A549 (cell line): Measurements from ENCODE around the gene DCTN3. TPM values are rescaled to one million over a fixed set of nuclear protein-coding genes. Genes with fewer than 3 reads are reported as not detected.

Experiments
- ATAC-seq, 2 experiments: fragments of 200-7000 bp in 1 of 2; fragments of >200 bp in 1 of 2; cut with Nextera tagmentation in 1 of 2; cut with Tn5 transposase in 1 of 2; 3 replicates each; pipeline versions ENCODE4 v1.8.0 to v1.9.1; 2018 to 2020; ENCODE audit warnings: mild to moderate bottlenecking in 1 of 2, moderate library complexity in 1 of 2
- CTCF ChIA-PET: fragments of 300-600 bp; sonication (Branson Sonifier 250); formaldehyde crosslinking; extraction: SDS; loops from one replicate; lab custom pipeline; 2021; ENCODE audit warnings: antibody characterized with exemption, inconsistent platforms; lab: Yijun Ruan, JAX
- POLR2A ChIA-PET: fragments of 350-600 bp; formaldehyde crosslinking; extraction: SDS; loops from one replicate; lab custom pipeline; 2021; ENCODE audit warnings: antibody characterized with exemption, inconsistent platforms; lab: Yijun Ruan, JAX
- DNase-seq, 2 experiments: peaks; one replicate each; pipeline versions ENCODE4 v3.0.0 to v3.0.0-alpha.2; 2011 to 2016; ENCODE audit warnings: low read depth in 1 of 2, low spot score in 1 of 2
- FAIRE-seq: peaks from 2 replicates; lab custom pipeline; 2011; peaks lifted over from hg19 to GRCh38; lab: Jason Lieb, UNC
- H3K27ac ChIP-seq, 2 experiments: fragments of >200 bp; sonication (Bioruptor Twin); formaldehyde crosslinking; 3 replicates each; pipeline ENCODE4 v1.5.1; 2016 to 2017
- H3K4me1 ChIP-seq: fragments of >200 bp; sonication (Bioruptor Twin); formaldehyde crosslinking; 3 replicates; pipeline ENCODE4 v1.6.1; 2016
- H3K4me2 ChIP-seq: fragments of >200 bp; sonication (Bioruptor Twin); formaldehyde crosslinking; 3 replicates; pipeline ENCODE4 v1.6.1; 2016
- H3K4me3 ChIP-seq: fragments of >200 bp; sonication (Bioruptor Twin); formaldehyde crosslinking; 3 replicates; pipeline ENCODE4 v1.5.1; 2016
- H3K9me3 ChIP-seq: fragments of >200 bp; sonication (Bioruptor Twin); formaldehyde crosslinking; 3 replicates; pipeline ENCODE4 v1.6.1; 2016
- BHLHE40 ChIP-seq: IDR thresholded peaks from 2 replicates; pipeline ENCODE4 v1.6.1; 2012; ENCODE audit warnings: low read depth, low read length, inconsistent platforms
- CHD4 ChIP-seq: fragments of 200-600 bp; sonication (generic); IDR thresholded peaks from 2 replicates; pipeline ENCODE4 v1.6.1; 2016; ENCODE audit warnings: antibody characterized with exemption, mild to moderate bottlenecking, borderline replicate concordance
- EHF ChIP-seq: fragments of 250-450 bp; sonication (Bioruptor Pico); IDR thresholded peaks from 2 replicates; pipeline ENCODE4 v1.5.0; 2020; ENCODE audit warnings: mild to moderate bottlenecking
- EHMT2 ChIP-seq: fragments of 200-600 bp; sonication (generic); IDR thresholded peaks from 2 replicates; pipeline ENCODE4 v1.6.1; 2016; ENCODE audit warnings: antibody characterized with exemption, low read depth, mild to moderate bottlenecking, moderate library complexity
- FOSB ChIP-seq: fragments of 250-450 bp; sonication (Bioruptor Pico); IDR thresholded peaks from 2 replicates; pipeline ENCODE4 v1.5.0; 2020; ENCODE audit warnings: mild to moderate bottlenecking, moderate library complexity
- FOSL2 ChIP-seq, 2 experiments: fragments of 450-650 bp in 1 of 2; fragments of >200 bp in 1 of 2; sonication (Bioruptor Twin) in 1 of 2; formaldehyde crosslinking; IDR thresholded peaks; 2 replicates each; pipeline versions ENCODE4 v1.5.0 to v1.6.1; 2016 to 2020; ENCODE audit warnings: mild to moderate bottlenecking in 1 of 2, moderate library complexity in 1 of 2
- HOXA7 ChIP-seq: fragments of 250-450 bp; sonication (Bioruptor Pico); IDR thresholded peaks from 2 replicates; pipeline ENCODE4 v1.5.0; 2020; ENCODE audit warnings: mild to moderate bottlenecking, moderate library complexity
- JUN ChIP-seq, 2 experiments: fragments of >200 bp; sonication (Bioruptor Twin); formaldehyde crosslinking; IDR thresholded peaks; 2 replicates in 1 of 2; 3 replicates in 1 of 2; pipeline ENCODE4 v1.6.1; 2016 to 2017
- NFE2L2 ChIP-seq: fragments of 150-350 bp; conservative IDR thresholded peaks from 2 replicates; pipeline ENCODE4 v1.6.1; 2014; ENCODE audit warnings: low read length
- NR3C1 ChIP-seq: fragments of >200 bp; sonication (Bioruptor Twin); formaldehyde crosslinking; IDR thresholded peaks from 3 replicates; pipeline ENCODE4 v1.6.1; 2017
- POLR2AphosphoS2 ChIP-seq: conservative IDR thresholded peaks from 2 replicates; pipeline ENCODE4 v1.6.1; 2012; ENCODE audit warnings: low read length, improper control_type of control experiment, inconsistent platforms
- RAD21 ChIP-seq, 2 experiments: fragments of >200 bp in 1 of 2; sonication (Bioruptor Twin) in 1 of 2; formaldehyde crosslinking in 1 of 2; IDR thresholded peaks in 1 of 2; conservative IDR thresholded peaks in 1 of 2; 2 replicates in 1 of 2; 3 replicates in 1 of 2; pipeline ENCODE4 v1.6.1; 2012 to 2018; ENCODE audit warnings: inconsistent platforms in 1 of 2
- RARB ChIP-seq: fragments of 250-450 bp; sonication (Bioruptor Pico); IDR thresholded peaks from 2 replicates; pipeline ENCODE4 v1.8.0; 2021; ENCODE audit warnings: mild to moderate bottlenecking, moderate library complexity
- RCOR1 ChIP-seq: fragments of 150-350 bp; IDR thresholded peaks from 2 replicates; pipeline ENCODE4 v1.6.1; 2014; ENCODE audit warnings: antibody characterized with exemption, low read length, low read depth
- RNF2 ChIP-seq: fragments of 200-600 bp; sonication (generic); IDR thresholded peaks from 2 replicates; pipeline ENCODE4 v1.6.1; 2016; ENCODE audit warnings: low read depth, mild to moderate bottlenecking, antibody characterized with exemption, moderate library complexity, borderline replicate concordance
- SMC3 ChIP-seq: fragments of >200 bp; sonication (Bioruptor Twin); formaldehyde crosslinking; IDR thresholded peaks from 3 replicates; pipeline ENCODE4 v1.6.1; 2018; ENCODE audit warnings: inconsistent platforms
- ZFP36 ChIP-seq: fragments of 450-650 bp; IDR thresholded peaks from 2 replicates; pipeline ENCODE4 v1.6.1; 2014; ENCODE audit warnings: borderline replicate concordance; ENCODE audit not compliant: partially characterized antibody
- WGBS: methylation state at CpG from one replicate; pipeline ENCODE4 v1.1.6; 2017; ENCODE audit errors: missing lambda C conversion rate; 5-methylcytosine and 5-hydroxymethylcytosine counted together
- polyA plus RNA-seq, 4 experiments: library from polyadenylated mRNA; depleted of rRNA in 3 of 4; stranded (reverse); fragments of >200 nt; fragmentation: RNase III in 1 of 4; extraction: RNeasy Plus Mini Kit Qiagen cat#74134 plus additional on column Dnase treatment in 1 of 4; gene quantifications; 2 replicates in 3 of 4; 3 replicates in 1 of 4; pipeline ENCODE4 v1.2.3, GENCODE V29; 2011 to 2017
- TF ChIP-seq, protein P1 (sequence below): fragments of 200-600 bp; sonication (generic); IDR thresholded peaks from 2 replicates; pipeline ENCODE4 v1.6.1; 2016; ENCODE audit warnings: antibody characterized with exemption, mild to moderate bottlenecking, moderate library complexity
- TF ChIP-seq, protein P2 (sequence below): fragments of >200 bp; sonication (Bioruptor Twin); formaldehyde crosslinking; IDR thresholded peaks from 3 replicates; pipeline ENCODE4 v1.5.1; 2016
- TF ChIP-seq, protein P3 (sequence below): fragments of 250-450 bp; sonication (Bioruptor Pico); IDR thresholded peaks from 2 replicates; pipeline ENCODE4 v1.5.0; 2020; ENCODE audit warnings: low read depth, mild to moderate bottlenecking, moderate library complexity
- TF ChIP-seq, protein P4 (sequence below): fragments of >200 bp; sonication (Bioruptor Twin); formaldehyde crosslinking; IDR thresholded peaks from 3 replicates; pipeline ENCODE4 v1.6.1; 2016
- TF ChIP-seq, protein P5 (sequence below): fragments of 250-450 bp; sonication (Bioruptor Pico); IDR thresholded peaks from 2 replicates; pipeline ENCODE4 v1.5.0; 2021; ENCODE audit warnings: mild to moderate bottlenecking, moderate library complexity, borderline replicate concordance

The DCTN3 gene
- polyA plus RNA-seq, 2 of the 4 experiments (the other 2 are of a cell fraction) = 74.3 to 92.9 TPM

DNA sequence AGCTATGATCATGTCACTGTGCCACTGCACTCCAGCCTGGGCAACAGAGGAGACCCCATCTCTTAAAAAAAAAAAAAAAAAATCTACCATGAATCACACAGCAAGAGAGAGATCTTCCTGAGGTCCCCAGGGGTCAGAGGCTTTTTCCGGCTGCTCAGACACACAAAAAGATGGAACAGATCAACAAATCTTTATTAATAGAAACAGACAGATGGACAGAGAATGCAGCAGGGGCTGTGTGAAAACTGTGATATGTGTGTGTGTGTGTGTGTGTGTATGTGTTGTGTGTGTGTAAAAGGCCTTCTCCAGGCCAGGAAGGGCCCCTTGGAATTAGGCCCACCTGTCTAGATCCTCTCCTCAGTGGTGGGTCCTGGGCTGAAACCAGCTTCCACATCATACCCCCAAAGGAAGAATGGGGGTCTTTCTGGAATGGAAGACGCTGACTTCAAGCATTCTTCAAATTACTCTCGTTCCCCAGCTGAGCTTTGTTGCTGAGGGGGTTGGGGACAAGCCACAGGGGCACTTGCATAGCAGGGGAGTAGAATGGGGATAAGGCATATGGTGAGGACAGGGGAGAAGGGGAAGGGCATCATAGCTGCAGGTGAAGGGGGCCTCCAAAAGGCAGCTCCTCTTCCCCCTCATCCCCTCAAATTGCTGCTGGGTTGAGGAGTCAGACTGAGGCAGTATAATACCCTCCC is 14.4 kb upstream of the DCTN3 start (continued):
- TF ChIP-seq, protein P1, sequence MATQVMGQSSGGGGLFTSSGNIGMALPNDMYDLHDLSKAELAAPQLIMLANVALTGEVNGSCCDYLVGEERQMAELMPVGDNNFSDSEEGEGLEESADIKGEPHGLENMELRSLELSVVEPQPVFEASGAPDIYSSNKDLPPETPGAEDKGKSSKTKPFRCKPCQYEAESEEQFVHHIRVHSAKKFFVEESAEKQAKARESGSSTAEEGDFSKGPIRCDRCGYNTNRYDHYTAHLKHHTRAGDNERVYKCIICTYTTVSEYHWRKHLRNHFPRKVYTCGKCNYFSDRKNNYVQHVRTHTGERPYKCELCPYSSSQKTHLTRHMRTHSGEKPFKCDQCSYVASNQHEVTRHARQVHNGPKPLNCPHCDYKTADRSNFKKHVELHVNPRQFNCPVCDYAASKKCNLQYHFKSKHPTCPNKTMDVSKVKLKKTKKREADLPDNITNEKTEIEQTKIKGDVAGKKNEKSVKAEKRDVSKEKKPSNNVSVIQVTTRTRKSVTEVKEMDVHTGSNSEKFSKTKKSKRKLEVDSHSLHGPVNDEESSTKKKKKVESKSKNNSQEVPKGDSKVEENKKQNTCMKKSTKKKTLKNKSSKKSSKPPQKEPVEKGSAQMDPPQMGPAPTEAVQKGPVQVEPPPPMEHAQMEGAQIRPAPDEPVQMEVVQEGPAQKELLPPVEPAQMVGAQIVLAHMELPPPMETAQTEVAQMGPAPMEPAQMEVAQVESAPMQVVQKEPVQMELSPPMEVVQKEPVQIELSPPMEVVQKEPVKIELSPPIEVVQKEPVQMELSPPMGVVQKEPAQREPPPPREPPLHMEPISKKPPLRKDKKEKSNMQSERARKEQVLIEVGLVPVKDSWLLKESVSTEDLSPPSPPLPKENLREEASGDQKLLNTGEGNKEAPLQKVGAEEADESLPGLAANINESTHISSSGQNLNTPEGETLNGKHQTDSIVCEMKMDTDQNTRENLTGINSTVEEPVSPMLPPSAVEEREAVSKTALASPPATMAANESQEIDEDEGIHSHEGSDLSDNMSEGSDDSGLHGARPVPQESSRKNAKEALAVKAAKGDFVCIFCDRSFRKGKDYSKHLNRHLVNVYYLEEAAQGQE = no peak
- TF ChIP-seq RARB (no peak), FOSB (CRISPR knock-in tag) (no peak), NR3C1 (no peak)

DNA sequence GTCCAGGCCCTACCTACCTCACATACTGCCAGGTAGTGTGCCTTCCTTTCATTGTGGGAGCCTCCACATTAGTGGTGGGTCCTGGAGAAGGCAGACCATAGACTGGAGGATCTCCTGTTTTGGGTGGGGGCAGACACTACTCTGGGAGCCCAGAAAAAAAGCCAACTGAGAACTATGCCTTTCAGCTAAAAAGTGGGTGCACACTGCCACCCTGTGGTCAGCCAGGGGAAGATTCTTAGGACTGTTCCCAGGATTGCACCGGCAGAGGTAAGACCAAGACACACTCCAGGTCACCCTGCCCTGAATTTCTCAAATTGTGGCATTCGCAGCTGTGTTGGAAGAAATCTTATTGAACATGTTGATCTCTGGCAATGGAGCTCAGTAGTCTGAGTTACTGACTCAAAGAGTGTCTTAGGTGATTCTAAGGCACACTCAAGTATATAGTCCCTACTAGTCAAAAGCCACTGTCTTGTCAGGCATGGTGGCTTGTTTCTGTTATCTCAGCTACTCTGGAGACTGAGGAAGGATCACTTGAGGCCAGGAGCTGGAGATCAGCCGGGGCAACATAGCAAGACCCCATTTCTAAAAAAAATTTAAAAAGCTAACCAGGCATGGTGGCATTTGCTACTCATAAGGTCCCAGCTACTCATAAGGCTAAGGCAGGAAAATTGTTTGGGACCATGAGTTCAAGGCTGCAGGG is 13.7 kb upstream of the DCTN3 start:
- Histone ChIP-seq H3K27ac (no peak overlapping the region), H3K9me3 (no peaks in the 10 kb centered on the region), H3K4me2 (no peak overlapping the region)
- ChIA-PET POLR2A (interaction anchor here (1.0 to 1.3 kb wide), 3 partner anchors 14 to 22 kb away, joined by 3 to 12 read pairs (median 4); partner anchors contain the start of genes DCTN3 and RPP25L), CTCF (interaction anchor here (0.5 to 22.6 kb wide), 34 partner anchors 10 to 489 kb away, joined by 3 to 429 read pairs (median 6); partner anchors contain the start of genes CCL27, DCTN3, GALT and IL11RA)
- FAIRE-seq = no peak
- WGBS = 3% methylated on average over 3 of the region's 3 CpGs
- peak; percentile 38 to 64; a peak in 5 of 6 replicates for ATAC-seq
- TF ChIP-seq, protein P2, sequence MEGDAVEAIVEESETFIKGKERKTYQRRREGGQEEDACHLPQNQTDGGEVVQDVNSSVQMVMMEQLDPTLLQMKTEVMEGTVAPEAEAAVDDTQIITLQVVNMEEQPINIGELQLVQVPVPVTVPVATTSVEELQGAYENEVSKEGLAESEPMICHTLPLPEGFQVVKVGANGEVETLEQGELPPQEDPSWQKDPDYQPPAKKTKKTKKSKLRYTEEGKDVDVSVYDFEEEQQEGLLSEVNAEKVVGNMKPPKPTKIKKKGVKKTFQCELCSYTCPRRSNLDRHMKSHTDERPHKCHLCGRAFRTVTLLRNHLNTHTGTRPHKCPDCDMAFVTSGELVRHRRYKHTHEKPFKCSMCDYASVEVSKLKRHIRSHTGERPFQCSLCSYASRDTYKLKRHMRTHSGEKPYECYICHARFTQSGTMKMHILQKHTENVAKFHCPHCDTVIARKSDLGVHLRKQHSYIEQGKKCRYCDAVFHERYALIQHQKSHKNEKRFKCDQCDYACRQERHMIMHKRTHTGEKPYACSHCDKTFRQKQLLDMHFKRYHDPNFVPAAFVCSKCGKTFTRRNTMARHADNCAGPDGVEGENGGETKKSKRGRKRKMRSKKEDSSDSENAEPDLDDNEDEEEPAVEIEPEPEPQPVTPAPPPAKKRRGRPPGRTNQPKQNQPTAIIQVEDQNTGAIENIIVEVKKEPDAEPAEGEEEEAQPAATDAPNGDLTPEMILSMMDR = peak; percentile 88
- TF ChIP-seq RAD21 (conservative IDR thresholded peaks at IDR 0.05 in 1 of 2, IDR thresholded peaks at IDR 0.05 in 1 of 2) (peak; percentile 73 to 75), SMC3 (peak; percentile 45; the same call in 1 of the 3 replicates), RCOR1 (no peak), EHF (no peak), HOXA7 (CRISPR knock-in tag) (no peak), RNF2 (no peak)
- TF ChIP-seq, protein P3, sequence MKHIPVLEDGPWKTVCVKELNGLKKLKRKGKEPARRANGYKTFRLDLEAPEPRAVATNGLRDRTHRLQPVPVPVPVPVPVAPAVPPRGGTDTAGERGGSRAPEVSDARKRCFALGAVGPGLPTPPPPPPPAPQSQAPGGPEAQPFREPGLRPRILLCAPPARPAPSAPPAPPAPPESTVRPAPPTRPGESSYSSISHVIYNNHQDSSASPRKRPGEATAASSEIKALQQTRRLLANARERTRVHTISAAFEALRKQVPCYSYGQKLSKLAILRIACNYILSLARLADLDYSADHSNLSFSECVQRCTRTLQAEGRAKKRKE (CRISPR knock-in tag) = no peak
- TF ChIP-seq, all 56 proteins: peak for 3
- peak; percentile 69 to 85 for DNase-seq
- H3K4me3 ChIP-seq = no peak overlapping the region
- H3K4me1 ChIP-seq = peaks cover 32% of the 10 kb centered on the region; the same call in 2 of the 3 replicates

DNA sequence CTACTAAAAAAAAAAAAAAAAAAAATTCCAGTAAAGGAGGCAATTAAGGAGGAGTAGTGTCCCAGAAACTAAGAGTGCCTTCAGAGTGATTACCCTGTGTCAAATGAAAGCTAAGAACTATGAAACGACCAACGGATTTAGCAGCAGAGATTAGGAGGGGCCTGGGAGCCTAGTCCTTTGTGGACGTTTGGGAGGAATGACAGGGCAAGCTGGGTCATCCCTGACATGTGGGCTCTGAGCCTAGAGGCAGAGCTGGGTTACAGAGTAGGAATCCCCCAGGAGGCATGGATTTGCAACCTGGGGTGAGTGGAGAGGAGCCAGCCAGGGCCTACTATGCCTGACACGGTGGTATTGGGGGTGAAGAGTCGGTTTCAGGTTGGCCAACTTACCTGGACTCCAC is 12.9 kb upstream of the DCTN3 start:
- no peak overlapping the region for H3K4me2 ChIP-seq
- no peak for DNase-seq
- CTCF ChIA-PET = interaction anchor here (0.9 to 22.6 kb wide), 23 partner anchors 10 to 230 kb away, joined by 3 to 429 read pairs (median 7); partner anchors contain the start of genes CCL27, DCTN3, GALT and IL11RA
- POLR2A ChIA-PET = interaction anchor here (0.7 to 1.3 kb wide), 4 partner anchors 13 to 298 kb away, joined by 3 to 12 read pairs (median 4); partner anchors contain the start of genes DCTN3 and RPP25L
- peaks cover 28% of the 10 kb centered on the region; the same call in 2 of the 3 replicates for H3K4me1 ChIP-seq
- H3K27ac ChIP-seq = no peak overlapping the region
- H3K9me3 ChIP-seq = no peaks in the 10 kb centered on the region
- ATAC-seq = no peak
- no peak overlapping the region for H3K4me3 ChIP-seq
- WGBS = 84% methylated on average over 5 of the region's 5 CpGs
- no peak for FAIRE-seq
- TF ChIP-seq NFE2L2 = no peak
- TF ChIP-seq, protein P4, sequence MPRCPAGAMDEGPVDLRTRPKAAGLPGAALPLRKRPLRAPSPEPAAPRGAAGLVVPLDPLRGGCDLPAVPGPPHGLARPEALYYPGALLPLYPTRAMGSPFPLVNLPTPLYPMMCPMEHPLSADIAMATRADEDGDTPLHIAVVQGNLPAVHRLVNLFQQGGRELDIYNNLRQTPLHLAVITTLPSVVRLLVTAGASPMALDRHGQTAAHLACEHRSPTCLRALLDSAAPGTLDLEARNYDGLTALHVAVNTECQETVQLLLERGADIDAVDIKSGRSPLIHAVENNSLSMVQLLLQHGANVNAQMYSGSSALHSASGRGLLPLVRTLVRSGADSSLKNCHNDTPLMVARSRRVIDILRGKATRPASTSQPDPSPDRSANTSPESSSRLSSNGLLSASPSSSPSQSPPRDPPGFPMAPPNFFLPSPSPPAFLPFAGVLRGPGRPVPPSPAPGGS = no peak
- no peak for TF ChIP-seq EHF
- no peak for TF ChIP-seq CHD4
- TF ChIP-seq, protein P5, sequence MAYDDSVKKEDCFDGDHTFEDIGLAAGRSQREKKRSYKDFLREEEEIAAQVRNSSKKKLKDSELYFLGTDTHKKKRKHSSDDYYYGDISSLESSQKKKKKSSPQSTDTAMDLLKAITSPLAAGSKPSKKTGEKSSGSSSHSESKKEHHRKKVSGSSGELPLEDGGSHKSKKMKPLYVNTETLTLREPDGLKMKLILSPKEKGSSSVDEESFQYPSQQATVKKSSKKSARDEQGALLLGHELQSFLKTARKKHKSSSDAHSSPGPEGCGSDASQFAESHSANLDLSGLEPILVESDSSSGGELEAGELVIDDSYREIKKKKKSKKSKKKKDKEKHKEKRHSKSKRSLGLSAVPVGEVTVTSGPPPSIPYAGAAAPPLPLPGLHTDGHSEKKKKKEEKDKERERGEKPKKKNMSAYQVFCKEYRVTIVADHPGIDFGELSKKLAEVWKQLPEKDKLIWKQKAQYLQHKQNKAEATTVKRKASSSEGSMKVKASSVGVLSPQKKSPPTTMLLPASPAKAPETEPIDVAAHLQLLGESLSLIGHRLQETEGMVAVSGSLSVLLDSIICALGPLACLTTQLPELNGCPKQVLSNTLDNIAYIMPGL (CRISPR knock-in tag) = no peak
- no peak for TF ChIP-seq ZFP36
- TF ChIP-seq BHLHE40 = no peak
- no peak for TF ChIP-seq FOSL2 (IDR thresholded peaks at IDR 0.05)
- TF ChIP-seq FOSL2 (CRISPR knock-in tag; IDR thresholded peaks at IDR 0.05) = no peak
- TF ChIP-seq POLR2AphosphoS2 = no peak
- no peak for TF ChIP-seq EHMT2
- no peak for TF ChIP-seq JUN (IDR thresholded peaks at IDR 0.05)
